Sigmoid colon (tissue), 7 donors: ENCODE data around the gene ARVCF. TPM values are rescaled to one million over a fixed set of nuclear protein-coding genes. Genes with fewer than 3 reads are reported as not detected.

Experiments used
- DNase-seq: peaks from one replicate; pipeline ENCODE4 v3.0.0-alpha.2; 2019
- H3K27ac ChIP-seq, 4 donors: fragments of 200-600 bp; sonication (generic); one replicate each; pipeline ENCODE4 v1.5.1; 2016 to 2019; ENCODE audit warnings: mild to moderate bottlenecking in 1 of 4
- H3K27me3 ChIP-seq, 3 donors: fragments of 200-600 bp; sonication (generic); one replicate each; pipeline ENCODE4 v1.5.1; 2019; ENCODE audit warnings: mild to moderate bottlenecking in 1 of 3
- H3K36me3 ChIP-seq, 4 donors: fragments of 200-600 bp; sonication (generic); one replicate each; pipeline ENCODE4 v1.5.1; 2016 to 2019
- H3K4me1 ChIP-seq, 4 donors: fragments of 200-600 bp; sonication (generic); one replicate each; pipeline ENCODE4 v1.5.1; 2017 to 2019
- H3K4me3 ChIP-seq, 4 donors: fragments of 200-600 bp; sonication (generic); one replicate each; pipeline ENCODE4 v1.5.1; 2017 to 2019; ENCODE audit warnings: mild to moderate bottlenecking in 2 of 4, moderate library complexity in 1 of 4
- H3K9me3 ChIP-seq, 4 donors: fragments of 200-600 bp in 3 of 4; sonication (generic) in 3 of 4; one replicate each; pipeline versions ENCODE4 v1.5.1 to v1.6.1; 2013 to 2019
- CTCF ChIP-seq, 4 experiments: fragments of 450-650 bp in 3 of 4; fragments of 200-600 bp in 1 of 4; IDR thresholded peaks; one replicate each; pipeline ENCODE4 v1.5.1; 2016 to 2019; ENCODE audit warnings: antibody characterized with exemption in 4 of 4, mild to moderate bottlenecking in 3 of 4, moderate library complexity in 2 of 4
- EP300 ChIP-seq, 4 donors: sonication (generic); formaldehyde crosslinking; IDR thresholded peaks; one replicate each; pipeline ENCODE4 v1.6.1; 2017; ENCODE audit warnings: antibody characterized with exemption in 4 of 4
- POLR2A ChIP-seq, 2 donors: fragments of 450-650 bp; IDR thresholded peaks; one replicate each; pipeline ENCODE4 v1.6.1; 2016; ENCODE audit warnings: antibody characterized with exemption in 2 of 2, mild to moderate bottlenecking in 2 of 2, moderate library complexity in 2 of 2
- POLR2AphosphoS5 ChIP-seq, 4 donors: sonication (generic); formaldehyde crosslinking; IDR thresholded peaks; one replicate each; pipeline ENCODE4 v1.6.1; 2017; ENCODE audit warnings: antibody characterized with exemption in 4 of 4
- WGBS, 2 donors: extraction: QIAGEN DNeasy Blood & Tissue Kit; methylation state at CpG; one replicate each; pipeline ENCODE4 v1.1.7; 2013; 5-methylcytosine and 5-hydroxymethylcytosine counted together
- intact Hi-C: fragments of 100-400 bp; cut with DNase I; formaldehyde crosslinking; loops from one replicate; pipeline ENCODE4 v1.15.1; 2023
- polyA plus RNA-seq, 3 donors: library from polyadenylated mRNA; stranded (reverse); fragments of 200-250 nt; gene quantifications; one replicate each; pipeline ENCODE4 v1.2.3, GENCODE V29; 2013
- total RNA-seq, 4 donors: library from RNA; depleted of rRNA; stranded (reverse); fragments of >200 nt; gene quantifications; one replicate each; pipeline ENCODE4 v1.1.0, GENCODE V29; 2016
- donor health status: healthy with polysubstance abuse.
- donor health status: Bipolar disorder and iron deficiency.
- donor health status: healthy.

The ARVCF gene
- total and polyA plus RNA-seq, 7 donors: 3.9 to 33.8 (median 14.6) TPM

- no peak overlapping the region for H3K4me3 ChIP-seq
- H3K36me3 ChIP-seq: peaks cover 0 to 54% (median 9%) of the 10 kb centered on the region in 4 donors
- 49 to 53% methylated on average over 11 of the region's 11 CpGs for WGBS, 2 donors
- H3K27me3 ChIP-seq: no peaks in the 10 kb centered on the region
- peaks cover 0 to 22% (median 16%) of the 10 kb centered on the region in 4 donors for H3K4me1 ChIP-seq
- no peak for DNase-seq
- intact Hi-C loops: loop anchor here (10.0 kb wide), 1 partner anchor 110 kb away; the partner anchor contains the start of gene DGCR8
- H3K9me3 ChIP-seq: no peaks in the 10 kb centered on the region
- H3K27ac ChIP-seq: peak overlapping the region in 2 of 4 donors; percentile 30 to 43
- TF ChIP-seq POLR2AphosphoS5 (IDR thresholded peaks at IDR 0.05) (no peak), POLR2A (IDR thresholded peaks at IDR 0.05) (no peak), EP300 (IDR thresholded peaks at IDR 0.05) (no peak), CTCF (IDR thresholded peaks at IDR 0.05) (no peak)
These were observed 42.3 kb downstream of the ARVCF start for GRCh38 chr22:19974268-19974861.

- H3K36me3 ChIP-seq: peaks cover under 1 to 54% (median 8%) of the 10 kb centered on the region in 4 donors
- intact Hi-C loops: loop anchor here (10.0 kb wide), 1 partner anchor 111 kb away; the partner anchor contains the start of gene DGCR8
These were observed 42.9 kb downstream of the ARVCF start for GRCh38 chr22:19973551-19974267.

GRCh38 chr22:19972652-19973550 is 43.7 kb downstream of the ARVCF start:
- Histone ChIP-seq H3K4me3 (no peak overlapping the region), H3K27me3 (no peaks in the 10 kb centered on the region), H3K36me3 (peaks cover 4 to 54% (median 6%) of the 10 kb centered on the region in 4 donors), H3K27ac (no peak overlapping the region), H3K9me3 (no peaks in the 10 kb centered on the region), H3K4me1 (peaks cover 0 to 22% (median 16%) of the 10 kb centered on the region in 4 donors)
- 93 to 94% methylated on average over 50 of the region's 50 CpGs for WGBS, 2 donors
- DNase-seq: no peak
- TF ChIP-seq CTCF (IDR thresholded peaks at IDR 0.05) (no peak), POLR2AphosphoS5 (IDR thresholded peaks at IDR 0.05) (no peak), EP300 (IDR thresholded peaks at IDR 0.05) (no peak), POLR2A (IDR thresholded peaks at IDR 0.05) (no peak)
- intact Hi-C loops: loop anchor here (10.0 kb wide), 1 partner anchor 112 kb away; the partner anchor contains the start of gene DGCR8

More at GRCh38 chr22:19973551-19974267, 42.9 kb downstream of the ARVCF start:
- peak overlapping the region in 1 of 4 donors; percentile 30 for H3K27ac ChIP-seq
- no peaks in the 10 kb centered on the region for H3K9me3 ChIP-seq
- 96% methylated on average over 46 of the region's 46 CpGs for WGBS, 2 donors
- H3K27me3 ChIP-seq: no peaks in the 10 kb centered on the region
- H3K4me1 ChIP-seq: peaks cover 0 to 22% (median 16%) of the 10 kb centered on the region in 4 donors
- no peak overlapping the region for H3K4me3 ChIP-seq
- TF ChIP-seq POLR2A (IDR thresholded peaks at IDR 0.05): no peak
- TF ChIP-seq CTCF (IDR thresholded peaks at IDR 0.05): no peak
- TF ChIP-seq EP300 (IDR thresholded peaks at IDR 0.05): no peak
- TF ChIP-seq POLR2AphosphoS5 (IDR thresholded peaks at IDR 0.05): no peak
- DNase-seq: no peak

GRCh38 chr22:19972251-19972650 is 44.4 kb downstream of the ARVCF start:
- peaks cover 6 to 57% (median 9%) of the 10 kb centered on the region in 4 donors for H3K36me3 ChIP-seq
- H3K27ac ChIP-seq: no peak overlapping the region
- TF ChIP-seq CTCF (IDR thresholded peaks at IDR 0.05) (no peak), POLR2A (IDR thresholded peaks at IDR 0.05) (no peak), POLR2AphosphoS5 (IDR thresholded peaks at IDR 0.05) (no peak), EP300 (IDR thresholded peaks at IDR 0.05) (no peak)
- DNase-seq: no peak
- H3K27me3 ChIP-seq: no peaks in the 10 kb centered on the region
- no peak overlapping the region for H3K4me3 ChIP-seq
- intact Hi-C loops: loop anchor here (10.0 kb wide), 1 partner anchor 113 kb away; the partner anchor contains the start of gene DGCR8
- WGBS, 2 donors: 95% methylated on average over 9 of the region's 9 CpGs
- H3K9me3 ChIP-seq: no peaks in the 10 kb centered on the region
- peaks cover 0 to 22% (median 16%) of the 10 kb centered on the region in 4 donors for H3K4me1 ChIP-seq
